ENCODE data around the gene UBTD1.

DNA sequence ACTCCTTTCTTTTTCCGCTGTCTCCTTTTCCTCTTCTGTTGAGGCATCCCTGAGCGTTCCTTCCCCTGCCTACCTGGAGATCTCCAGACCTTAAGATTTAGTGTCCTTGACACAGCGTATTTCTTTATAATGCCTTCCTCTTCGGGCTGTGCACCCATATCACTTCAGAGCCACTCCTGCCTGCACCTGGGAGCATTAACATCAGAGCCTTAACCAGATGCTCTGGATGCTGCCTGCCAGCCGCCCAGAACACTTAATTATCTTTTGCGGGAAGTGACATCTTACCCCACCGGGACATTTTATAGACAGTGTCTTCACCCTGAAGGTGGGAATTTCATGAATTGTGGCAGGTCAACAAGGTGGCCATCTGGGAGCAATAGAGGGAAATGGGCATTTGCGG is 24.2 kb downstream of the UBTD1 start:
- TF ChIP-seq, protein P1, sequence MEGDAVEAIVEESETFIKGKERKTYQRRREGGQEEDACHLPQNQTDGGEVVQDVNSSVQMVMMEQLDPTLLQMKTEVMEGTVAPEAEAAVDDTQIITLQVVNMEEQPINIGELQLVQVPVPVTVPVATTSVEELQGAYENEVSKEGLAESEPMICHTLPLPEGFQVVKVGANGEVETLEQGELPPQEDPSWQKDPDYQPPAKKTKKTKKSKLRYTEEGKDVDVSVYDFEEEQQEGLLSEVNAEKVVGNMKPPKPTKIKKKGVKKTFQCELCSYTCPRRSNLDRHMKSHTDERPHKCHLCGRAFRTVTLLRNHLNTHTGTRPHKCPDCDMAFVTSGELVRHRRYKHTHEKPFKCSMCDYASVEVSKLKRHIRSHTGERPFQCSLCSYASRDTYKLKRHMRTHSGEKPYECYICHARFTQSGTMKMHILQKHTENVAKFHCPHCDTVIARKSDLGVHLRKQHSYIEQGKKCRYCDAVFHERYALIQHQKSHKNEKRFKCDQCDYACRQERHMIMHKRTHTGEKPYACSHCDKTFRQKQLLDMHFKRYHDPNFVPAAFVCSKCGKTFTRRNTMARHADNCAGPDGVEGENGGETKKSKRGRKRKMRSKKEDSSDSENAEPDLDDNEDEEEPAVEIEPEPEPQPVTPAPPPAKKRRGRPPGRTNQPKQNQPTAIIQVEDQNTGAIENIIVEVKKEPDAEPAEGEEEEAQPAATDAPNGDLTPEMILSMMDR (conservative IDR thresholded peaks at IDR 0.05 in 1 of 2, IDR thresholded peaks at IDR 0.05 in 1 of 2; ENCODE audit: extremely low read depth in 1 of 2, insufficient read depth in 1 of 2, low read depth in 1 of 2, low read length in 2 of 2): no peak
- no peak for TF ChIP-seq EZH2 (IDR thresholded peaks at IDR 0.05; ENCODE audit: borderline replicate concordance, low read length)

All from mammary epithelial cell (primary cell).